K562 (cell line): ENCODE results near the gene CALHM3.

ENCODE experiments used
- EZH2 ChIP-seq: IDR thresholded peaks from 2 replicates; pipeline ENCODE4 v1.6.1; 2012; ENCODE audit warnings: low read depth, mild to moderate bottlenecking, inconsistent platforms, low read length, borderline replicate concordance
- HOMEZ ChIP-seq: fragments of 250-450 bp; sonication (Bioruptor Pico); IDR thresholded peaks from 2 replicates; pipeline ENCODE4 v1.4.0; 2020; ENCODE audit warnings: mild to moderate bottlenecking, moderate library complexity
- IRF9 ChIP-seq: fragments of 450-650 bp; IDR thresholded peaks from 2 replicates; pipeline ENCODE4 v1.6.1; 2016; ENCODE audit warnings: missing biosample characterization, missing genetic modification characterization
- JUNB ChIP-seq: fragments of 450-650 bp; formaldehyde crosslinking; conservative IDR thresholded peaks from 2 replicates; pipeline ENCODE4 v1.4.0; 2020; ENCODE audit warnings: mild to moderate bottlenecking
- MCM3 ChIP-seq: fragments of 450-650 bp; IDR thresholded peaks from 2 replicates; pipeline ENCODE4 v1.6.1; 2016
- SIRT6 ChIP-seq: IDR thresholded peaks from one replicate; pipeline ENCODE4 v1.6.1; 2012; ENCODE audit warnings: low read depth, mild to moderate bottlenecking, control low read depth, inconsistent platforms, low read length, moderate library complexity
- SMARCA5 ChIP-seq: fragments of 450-650 bp; IDR thresholded peaks from 2 replicates; pipeline ENCODE4 v1.6.1; 2016

- TF ChIP-seq MCM3 (no peak), SIRT6 (no peak), SMARCA5 (no peak), EZH2 (no peak), IRF9 (tag) (no peak), JUNB (CRISPR knock-in tag) (no peak), HOMEZ (CRISPR knock-in tag) (no peak)
Measured at GRCh38 chr10:103449208-103450144, 29.6 kb downstream of the CALHM3 start.
